Measurements from ENCODE around the gene KRTAP4-9. TPM values are rescaled to one million over a fixed set of nuclear protein-coding genes. Genes with fewer than 3 reads are reported as not detected.

The KRTAP4-9 gene
- total RNA-seq, 1 experiment from 2014 or later: not detected

- peaks cover 0 to 19% of the 10 kb centered on the region in 2 experiments; a peak in 2 of 4 replicates for H3K9me3 ChIP-seq (ENCODE audit: control insufficient read depth in 1 of 2, insufficient read depth in 1 of 2, low read depth in 1 of 2, low read length in 2 of 2)
- intact Hi-C loops (cut with micrococcal nuclease): no loop called here
- no peak overlapping the region for H3K4me3 ChIP-seq (replicated peaks in 1 of 2; ENCODE audit: low read depth in 1 of 2, low read length in 2 of 2)
- H3K9me2 ChIP-seq (ENCODE audit: insufficient read depth): no peaks in the 10 kb centered on the region
- DNase-seq (ENCODE audit: low read depth, low spot score) (no peak), ATAC-seq (no peak)
- H3K4me2 ChIP-seq (ENCODE audit: low read length): no peak overlapping the region
- BruUV-seq (replicated peaks): no TSS peak
- no peaks in the 10 kb centered on the region for H3K27me3 ChIP-seq (ENCODE audit: insufficient read depth, low read length)
- H3K36me3 ChIP-seq (ENCODE audit: control insufficient read depth in 1 of 2, insufficient read depth in 2 of 2, low read length in 2 of 2): 0 out of 4 replicates have a peak, but pooled peaks cover 0 to 5% of the 10 kb centered on the region in 2 experiments
- ChIA-PET RAD21 (ENCODE audit: low non-redundant PET in 1 of 2, low total read pairs in 2 of 2, uncharacterized antibody in 2 of 2, unreplicated experiment in 2 of 2) (no interaction called here), POLR2A (no interaction called here), CTCF (no interaction called here)
- H2AFZ ChIP-seq (ENCODE audit: low read depth, low read length, poor library complexity, severe bottlenecking): peak overlapping the region; percentile 1
- H3K4me1 ChIP-seq (ENCODE audit: control insufficient read depth in 1 of 2, insufficient read depth in 2 of 2, low read length in 2 of 2): no peaks in the 10 kb centered on the region
- no peak overlapping the region for H3K27ac ChIP-seq (ENCODE audit: low read depth, low read length)
- H3K9ac ChIP-seq (ENCODE audit: low read length): no peak overlapping the region
- H3K79me2 ChIP-seq (ENCODE audit: insufficient read depth, low read length): no peaks in the 10 kb centered on the region
- TF ChIP-seq MAX (IDR thresholded peaks at IDR 0.05) (no peak), ATF3 (IDR thresholded peaks at IDR 0.05) (no peak), POLR2AphosphoS5 (IDR thresholded peaks at IDR 0.05; ENCODE audit: low read depth, low read length) (no peak), EGR1 (IDR thresholded peaks at IDR 0.05; ENCODE audit: low read depth) (no peak), ZNF274 (IDR thresholded peaks at IDR 0.05; ENCODE audit: low read depth, low read length) (no peak), EZH2 (IDR thresholded peaks at IDR 0.05) (no peak), RAD21 (IDR thresholded peaks at IDR 0.05; ENCODE audit: low read depth) (no peak), CEBPB (IDR thresholded peaks at IDR 0.05; ENCODE audit: low read depth) (no peak), EZH2phosphoT487 (IDR thresholded peaks at IDR 0.05; ENCODE audit: borderline replicate concordance) (no peak), JUND (IDR thresholded peaks at IDR 0.05) (no peak), TCF7L2 (IDR thresholded peaks at IDR 0.05; ENCODE audit: borderline replicate concordance, extremely low read depth, insufficient read depth, insufficient read length) (no peak), POLR2A (IDR thresholded peaks at IDR 0.05; ENCODE audit: borderline replicate concordance, extremely low read depth, insufficient read depth, insufficient read length) (no peak), FOSL1 (IDR thresholded peaks at IDR 0.05; ENCODE audit: low read depth) (no peak), CTCF (IDR thresholded peaks at IDR 0.05 in 2 of 3, conservative IDR thresholded peaks at IDR 0.05 in 1 of 3; ENCODE audit: borderline replicate concordance in 1 of 3, insufficient read depth in 1 of 3, low read depth in 2 of 3, low read length in 2 of 3) (no peak), SIN3A (IDR thresholded peaks at IDR 0.05; ENCODE audit: low read depth) (no peak), REST (IDR thresholded peaks at IDR 0.05; ENCODE audit: low read depth) (no peak), SP1 (IDR thresholded peaks at IDR 0.05; ENCODE audit: low read depth) (no peak)
- no peaks in the 10 kb centered on the region for H4K20me1 ChIP-seq (ENCODE audit: insufficient read depth)
Observed at GRCh38 chr17:41147531-41148204, 42.5 kb downstream of the KRTAP4-9 start.
